A673 (cell line): Measurements from ENCODE around the gene NOS1AP. TPM values are rescaled to one million over a fixed set of nuclear protein-coding genes. Genes with fewer than 3 reads are reported as not detected.

Experiments used
- BruUV-seq: library from RNA; stranded (reverse); fragments of 400-500 nt; replicated peaks from 2 replicates; lab custom pipeline; 2021; lab: Mats Ljungman, UMichigan
- CTCF ChIA-PET: fragments of 300-600 bp; sonication (Branson Sonifier 250); formaldehyde crosslinking; loops from one replicate; lab custom pipeline; 2022; ENCODE audit warnings: antibody characterized with exemption; lab: Charles Lee
- POLR2A ChIA-PET: fragments of 300-600 bp; sonication (Branson Sonifier 250); formaldehyde crosslinking; loops from one replicate; lab custom pipeline; 2022; ENCODE audit warnings: antibody characterized with exemption; ENCODE audit not compliant: low non-redundant PET; lab: Charles Lee
- DNase-seq: peaks from one replicate; pipeline ENCODE4 v3.0.0-alpha.2; 2015; ENCODE audit warnings: low spot score
- H3K27ac ChIP-seq: fragments of 200-600 bp; sonication (generic); 2 replicates; pipeline ENCODE4 v1.5.1; 2016; ENCODE audit warnings: mixed run types, low read depth, mild to moderate bottlenecking, mixed read lengths, antibody characterized with exemption, low read length; ENCODE audit not compliant: poor library complexity, severe bottlenecking
- H3K27me3 ChIP-seq: fragments of 200-600 bp; sonication (generic); replicated peaks from 2 replicates; pipeline ENCODE4 v1.6.1; 2017; ENCODE audit warnings: mixed run types, low read depth, mild to moderate bottlenecking, mixed read lengths, antibody characterized with exemption, low read length; ENCODE audit not compliant: insufficient read depth, poor library complexity
- H3K36me3 ChIP-seq: fragments of 200-600 bp; sonication (generic); 2 replicates; pipeline ENCODE4 v1.6.1; 2016; ENCODE audit warnings: mixed run types, mild to moderate bottlenecking, mixed read lengths, antibody characterized with exemption, low read length; ENCODE audit not compliant: insufficient read depth, poor library complexity, severe bottlenecking
- H3K4me1 ChIP-seq: fragments of 200-600 bp; sonication (generic); 2 replicates; pipeline ENCODE4 v1.6.1; 2017; ENCODE audit warnings: mixed run types, mild to moderate bottlenecking, mixed read lengths, antibody characterized with exemption, low read length; ENCODE audit not compliant: insufficient read depth, poor library complexity, severe bottlenecking
- H3K4me3 ChIP-seq: fragments of 200-600 bp; sonication (generic); 2 replicates; pipeline ENCODE4 v1.5.1; 2016; ENCODE audit warnings: low read depth, mixed run types, mild to moderate bottlenecking, mixed read lengths, low read length; ENCODE audit not compliant: poor library complexity, severe bottlenecking
- H3K9me3 ChIP-seq: fragments of 200-600 bp; sonication (generic); 2 replicates; pipeline ENCODE4 v1.6.1; 2016; ENCODE audit warnings: mixed run types, low read depth, mild to moderate bottlenecking, mixed read lengths, antibody characterized with exemption, low read length; ENCODE audit not compliant: poor library complexity, severe bottlenecking
- CTCF ChIP-seq: fragments of 300-800, 200-600 bp; sonication (generic); conservative IDR thresholded peaks from 2 replicates; pipeline ENCODE4 v1.5.1; 2017; ENCODE audit warnings: low read depth, mild to moderate bottlenecking, antibody characterized with exemption, low read length, moderate library complexity, mixed read lengths
- EZH2 ChIP-seq: fragments of 200-600 bp; sonication (generic); IDR thresholded peaks from 2 replicates; pipeline ENCODE4 v1.6.1; 2017; ENCODE audit warnings: borderline replicate concordance, low read depth, mild to moderate bottlenecking, mixed read lengths, antibody characterized with exemption, low read length; ENCODE audit not compliant: poor library complexity, severe bottlenecking
- intact Hi-C: fragments of 100-400 bp; cut with micrococcal nuclease; formaldehyde crosslinking; loops from one replicate; pipeline ENCODE4 v1.10.0; 2022; ENCODE audit not compliant: unreplicated experiment
- total RNA-seq: library from RNA; stranded (reverse); gene quantifications from 2 replicates; pipeline ENCODE4 v1.2.3, GENCODE V29; 2021

Gene NOS1AP
- total RNA-seq, 1 experiment from 2014 or later, result 28.0 TPM

- BruUV-seq, result no TSS peak
- no peaks in the 10 kb centered on the region for H3K9me3 ChIP-seq
- H3K4me3 ChIP-seq, result no peak overlapping the region
- DNase-seq, result no peak
- ChIA-PET POLR2A (no interaction called here), CTCF (no interaction called here)
- H3K27ac ChIP-seq, result no peak overlapping the region
- H3K36me3 ChIP-seq, result no peaks in the 10 kb centered on the region
- intact Hi-C loops, result no loop called here
- peaks cover 47% of the 10 kb centered on the region for H3K4me1 ChIP-seq
- no peaks in the 10 kb centered on the region for H3K27me3 ChIP-seq
- TF ChIP-seq CTCF (no peak), EZH2 (no peak)
These were observed 69.2 kb downstream of the NOS1AP start for GRCh38 chr1:162138599-162139181.

- H3K4me1 ChIP-seq, result peaks cover 47% of the 10 kb centered on the region
- H3K4me3 ChIP-seq, result no peak overlapping the region
- no peaks in the 10 kb centered on the region for H3K9me3 ChIP-seq
- intact Hi-C loops, result no loop called here
- BruUV-seq, result no TSS peak
- H3K27me3 ChIP-seq, result no peaks in the 10 kb centered on the region
- H3K27ac ChIP-seq, result no peak overlapping the region
- H3K36me3 ChIP-seq, result no peaks in the 10 kb centered on the region
- ChIA-PET POLR2A (no interaction called here), CTCF (no interaction called here)
- TF ChIP-seq CTCF (no peak), EZH2 (no peak)
- DNase-seq, result no peak
These were observed 69.7 kb downstream of the NOS1AP start for GRCh38 chr1:162139211-162139610.

GRCh38 chr1:162141281-162142054, 72.0 kb downstream of the NOS1AP start:
- Histone ChIP-seq H3K4me3 (no peak overlapping the region), H3K36me3 (no peaks in the 10 kb centered on the region), H3K27me3 (no peaks in the 10 kb centered on the region), H3K27ac (no peak overlapping the region), H3K9me3 (no peaks in the 10 kb centered on the region), H3K4me1 (peaks cover 54% of the 10 kb centered on the region)
- CTCF ChIA-PET, result no interaction called here
- intact Hi-C loops, result loop anchor here (5.0 kb wide), 1 partner anchor 69 kb away; no protein-coding TSS in a partner anchor
- TF ChIP-seq CTCF (no peak), EZH2 (no peak)
- POLR2A ChIA-PET, result no interaction called here
- DNase-seq, result no peak
- no TSS peak for BruUV-seq
